T follicular helper cell (primary cell): ENCODE data around the gene CPM.

Experiments used
- DNase-seq: peaks from one replicate; pipeline ENCODE4 v3.0.0-alpha.2; 2020; ENCODE audit warnings: low read depth

CPM gene

GRCh38 chr12:68904351-68904962 is 28.5 kb downstream of the CPM start:
- no peak for DNase-seq

DNA sequence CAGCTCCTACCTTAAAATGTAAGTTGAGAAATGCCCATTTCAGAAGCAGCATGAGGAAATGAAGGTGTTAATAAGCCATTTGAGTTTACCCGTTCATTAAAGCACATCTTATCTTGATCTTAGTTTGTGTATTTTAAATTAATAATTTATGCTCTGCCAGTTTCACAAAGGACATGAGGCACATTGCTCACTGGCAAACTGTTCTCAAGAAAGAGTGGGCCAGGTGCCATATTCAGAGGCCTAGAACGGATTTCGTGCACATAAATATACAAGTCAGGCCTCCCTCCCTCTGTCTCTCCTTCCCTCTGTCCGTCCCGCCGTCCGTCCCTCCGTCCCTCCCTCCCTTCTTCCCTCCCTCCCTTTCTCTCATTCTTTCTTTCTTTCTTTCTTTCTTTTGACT is 29.5 kb downstream of the CPM start:
- no peak for DNase-seq

DNA sequence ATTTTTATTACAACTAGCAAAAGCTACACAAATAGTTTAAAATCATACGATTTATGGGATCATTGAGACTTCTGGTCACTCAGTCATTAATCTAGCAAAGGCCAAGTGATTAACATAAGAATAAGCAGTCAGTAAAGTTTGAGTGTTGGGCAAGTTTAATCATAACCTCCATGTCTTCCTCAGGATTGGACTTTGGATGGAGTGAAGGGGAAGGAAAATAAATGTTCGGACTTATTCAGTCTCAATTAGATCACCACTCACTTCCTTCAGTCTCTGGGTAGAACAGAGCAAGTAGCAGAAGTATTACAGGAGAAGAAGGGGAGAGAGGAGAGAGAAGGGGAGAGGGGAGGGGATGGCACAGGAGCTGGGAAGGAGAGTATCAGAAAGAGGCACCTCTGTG is 31.4 kb downstream of the CPM start:
- no peak for DNase-seq

- DNase-seq = no peak
These were observed 31.8 kb downstream of the CPM start for GRCh38 chr12:68901145-68901544.

GRCh38 chr12:68900241-68900640 is 32.7 kb downstream of the CPM start:
- DNase-seq = no peak

- no peak for DNase-seq
These were observed 33.7 kb downstream of the CPM start for GRCh38 chr12:68899251-68899771.

DNA sequence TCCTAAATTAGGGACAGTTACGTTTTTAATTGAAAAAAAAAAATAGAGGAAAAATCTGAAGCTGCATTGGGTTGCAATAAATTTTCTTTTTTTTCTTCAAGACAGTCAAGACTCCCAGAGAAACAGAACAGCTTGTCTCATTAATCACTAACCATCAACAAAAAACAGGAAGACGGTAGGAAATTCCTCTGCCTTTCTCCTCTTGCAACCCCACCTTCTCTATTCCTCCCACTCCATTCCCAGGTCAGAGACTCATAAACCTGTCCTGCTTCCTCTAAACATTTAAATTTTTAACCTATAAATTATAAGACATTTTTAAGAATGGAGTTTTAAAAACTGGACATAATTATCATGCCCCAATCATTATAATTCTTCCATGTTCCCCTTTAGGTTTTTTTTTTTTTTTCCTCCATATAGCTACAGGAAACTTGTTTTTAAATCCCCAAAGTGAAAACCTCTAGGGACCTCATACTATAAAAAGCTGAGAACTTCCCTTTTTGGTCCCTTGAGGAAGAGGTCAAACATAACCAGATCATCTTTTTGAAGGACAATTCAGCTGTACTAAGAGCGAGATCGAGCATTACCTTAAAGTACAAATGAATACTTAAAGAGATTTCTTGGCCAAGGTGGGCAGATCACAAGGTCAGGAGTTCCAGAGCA is 36.0 kb downstream of the CPM start:
- DNase-seq = no peak

DNA sequence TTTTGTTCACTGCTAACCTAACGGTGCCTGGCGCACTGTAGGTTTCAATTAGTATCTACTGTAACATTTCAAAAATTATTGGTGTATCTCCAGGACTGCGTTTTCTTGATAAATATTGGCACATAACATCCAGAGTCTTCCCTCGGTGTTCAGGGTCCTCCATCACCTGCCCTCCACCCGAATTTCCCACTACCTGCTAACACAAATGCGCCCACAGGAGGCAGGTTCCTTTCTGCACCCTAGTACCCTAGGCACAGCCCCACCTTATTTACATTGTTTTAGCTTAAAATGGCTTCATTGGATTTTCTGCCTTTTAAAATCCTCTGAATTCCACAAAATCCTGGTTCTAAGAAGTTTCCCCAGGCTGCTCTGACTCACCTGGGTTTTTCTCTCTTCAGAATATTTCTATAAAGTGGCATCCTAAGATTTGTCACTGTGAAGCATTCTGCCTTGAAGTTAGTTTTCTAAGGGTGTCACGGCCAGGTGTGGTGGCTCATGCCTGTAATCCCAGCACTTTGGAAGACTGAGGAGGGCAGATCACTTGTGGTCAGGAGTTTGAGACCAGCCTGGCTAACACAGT is 38.6 kb downstream of the CPM start:
- DNase-seq = no peak

DNA sequence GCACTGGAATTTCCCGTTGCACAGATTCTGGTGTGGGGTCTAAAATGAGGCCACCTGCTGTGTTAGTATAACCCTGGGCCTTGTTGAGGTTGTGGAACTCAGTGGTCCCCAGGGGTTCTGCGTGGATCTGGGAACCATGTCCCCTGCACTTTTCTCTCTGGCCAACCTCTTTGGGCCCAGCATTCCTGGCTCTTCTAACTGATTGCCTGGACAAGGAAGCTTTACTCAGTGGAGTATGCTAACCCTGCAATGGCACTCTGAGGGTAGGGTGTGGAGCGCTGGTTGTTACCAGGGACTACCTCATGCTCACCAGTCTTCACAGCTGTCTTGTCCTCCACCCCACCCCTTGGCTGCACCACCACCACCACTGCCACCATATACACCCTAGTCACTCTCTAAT is 39.2 kb downstream of the CPM start:
- DNase-seq = no peak

- no peak for DNase-seq
These were observed 39.8 kb downstream of the CPM start for GRCh38 chr12:68893201-68893600.

GRCh38 chr12:68891141-68891540 is 41.8 kb downstream of the CPM start:
- no peak for DNase-seq

GRCh38 chr12:68890701-68891113 is 42.3 kb downstream of the CPM start:
- no peak for DNase-seq

GRCh38 chr12:68888243-68888642 is 44.7 kb downstream of the CPM start:
- no peak for DNase-seq

GRCh38 chr12:68887641-68888040 is 45.3 kb downstream of the CPM start:
- DNase-seq = no peak

GRCh38 chr12:68886636-68887572 is 46.1 kb downstream of the CPM start:
- no peak for DNase-seq

DNA sequence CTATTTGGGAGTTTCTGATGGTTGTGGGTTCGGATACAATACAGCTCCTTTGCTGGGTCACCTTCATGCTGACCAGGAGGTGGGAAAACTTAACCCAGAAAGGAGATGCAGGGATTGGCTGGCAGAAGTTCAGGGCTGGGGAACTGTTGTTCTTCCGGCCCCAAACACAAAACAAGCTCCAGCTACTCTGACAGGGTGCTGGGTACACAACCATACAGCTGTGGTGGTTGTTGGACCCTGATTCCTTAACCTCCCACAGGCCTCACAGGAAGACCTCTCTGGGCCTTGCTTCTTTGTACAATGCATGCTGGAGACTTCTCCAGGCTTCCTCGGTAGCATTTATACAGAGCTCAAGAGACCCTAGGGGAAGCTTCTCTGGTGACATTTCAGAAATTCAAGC is 47.6 kb downstream of the CPM start:
- DNase-seq = no peak

GRCh38 chr12:68884251-68884650 is 48.7 kb downstream of the CPM start:
- DNase-seq = no peak

DNA sequence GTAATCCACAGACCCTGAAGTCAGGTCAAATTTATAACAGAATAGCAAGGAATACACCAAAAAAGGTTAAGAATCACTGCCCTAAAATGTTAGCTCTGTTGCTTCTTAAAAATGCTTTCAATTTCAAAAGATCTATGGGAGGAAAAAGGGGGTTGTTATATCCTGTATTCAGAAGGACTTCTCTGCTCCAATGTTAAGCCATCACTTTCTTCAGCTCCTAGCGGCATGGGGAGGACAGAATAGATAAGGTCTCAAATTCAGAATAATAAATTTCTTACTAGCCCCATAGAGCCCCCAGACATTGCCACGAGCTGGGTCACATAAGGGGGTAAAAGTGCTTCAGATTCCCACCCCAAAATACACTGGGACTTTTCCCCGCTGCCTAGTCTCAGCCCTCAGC is 49.8 kb downstream of the CPM start:
- no peak for DNase-seq

GRCh38 chr12:68882251-68882964 is 50.6 kb downstream of the CPM start:
- DNase-seq = no peak

DNA sequence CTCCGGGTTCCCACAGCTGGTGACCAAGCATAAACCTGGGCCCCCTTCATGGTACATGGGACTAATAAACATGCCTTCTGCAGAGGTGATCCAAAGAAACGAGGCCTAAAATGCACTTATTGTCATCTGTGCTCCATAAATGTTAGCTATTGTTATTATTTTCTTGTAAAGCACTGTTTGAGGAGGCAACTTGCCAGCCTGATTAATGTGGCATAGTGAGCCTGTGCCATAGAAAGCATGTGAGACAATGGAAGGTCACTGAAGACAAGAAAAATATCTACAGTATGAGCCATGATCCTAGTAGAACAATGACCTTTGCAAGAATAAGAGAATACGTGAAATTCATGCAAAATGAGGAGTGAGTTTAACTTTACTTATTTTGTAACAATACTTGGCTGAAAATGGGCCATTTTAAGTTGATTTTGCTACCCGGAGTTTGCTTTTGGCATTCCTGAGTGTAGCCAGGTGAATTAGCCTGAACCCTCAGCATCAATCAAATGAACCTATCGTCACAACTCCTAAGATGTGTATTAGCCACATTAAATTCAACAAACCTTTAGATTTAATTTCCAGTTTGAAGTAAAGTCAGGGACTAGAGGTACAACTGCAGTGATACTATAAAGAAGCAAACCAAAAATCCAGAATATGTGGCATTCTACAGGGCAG is 52.2 kb downstream of the CPM start:
- DNase-seq = no peak

- no peak for DNase-seq
These were observed 54.1 kb downstream of the CPM start for GRCh38 chr12:68878846-68879245.
